Endothelial cell of umbilical vein (primary cell): ENCODE data around the gene KCNMB4. TPM values are rescaled to one million over a fixed set of nuclear protein-coding genes. Genes with fewer than 3 reads are reported as not detected.

Source experiments
- BruUV-seq: library from RNA; stranded (reverse); fragments of 400-500 nt; replicated peaks from 2 replicates; lab custom pipeline; 2021; lab: Mats Ljungman, UMichigan
- CTCF ChIA-PET: fragments of 300-600, 350-600 bp; sonication (Branson Sonifier 250); formaldehyde crosslinking; loops from one replicate; lab custom pipeline; 2021; ENCODE audit warnings: antibody characterized with exemption, inconsistent platforms; lab: Charles Lee
- POLR2A ChIA-PET: fragments of 300-600, 350-600 bp; sonication (Branson Sonifier 250); formaldehyde crosslinking; loops from one replicate; lab custom pipeline; 2021; ENCODE audit warnings: antibody characterized with exemption, inconsistent platforms; lab: Charles Lee
- DNase-seq: peaks from one replicate; pipeline ENCODE4 v3.0.0-alpha.2; 2011; ENCODE audit warnings: low read depth, low spot score
- FAIRE-seq: peaks from 2 replicates; lab custom pipeline; 2011; peaks lifted over from hg19 to GRCh38; lab: Jason Lieb, UNC
- H2AFZ ChIP-seq: 2 replicates; pipeline ENCODE4 v1.6.0; 2012; ENCODE audit warnings: low read depth, low read length, control low read depth, inconsistent platforms
- H3K27ac ChIP-seq: 2 replicates; pipeline ENCODE4 v1.5.1; 2011; ENCODE audit warnings: low read depth, mild to moderate bottlenecking, control low read depth, low read length, moderate library complexity; ENCODE audit not compliant: insufficient read depth
- H3K27me3 ChIP-seq, 2 experiments: 2 replicates each; pipeline versions ENCODE4 v1.6.0 to v1.6.1; 2011; ENCODE audit warnings: low read length in 2 of 2, mixed read lengths in 1 of 2; ENCODE audit not compliant: control insufficient read depth in 2 of 2, insufficient read depth in 2 of 2
- H3K36me3 ChIP-seq, 2 experiments: 2 replicates in 1 of 2; 3 replicates in 1 of 2; pipeline ENCODE4 v1.5.1; 2011; ENCODE audit warnings: low read length in 2 of 2, mild to moderate bottlenecking in 1 of 2, moderate library complexity in 1 of 2; ENCODE audit not compliant: control insufficient read depth in 2 of 2, insufficient read depth in 2 of 2; ENCODE audit errors: extremely low read depth in 1 of 2
- H3K4me1 ChIP-seq: 3 replicates; pipeline ENCODE4 v1.5.1; 2011; ENCODE audit warnings: mild to moderate bottlenecking, low read length; ENCODE audit not compliant: control insufficient read depth, insufficient read depth; ENCODE audit errors: extremely low read depth
- H3K4me2 ChIP-seq: 2 replicates; pipeline ENCODE4 v1.6.1; 2011; ENCODE audit warnings: low read length, control low read depth, mixed read lengths; ENCODE audit not compliant: insufficient read depth
- H3K4me3 ChIP-seq, 3 experiments: fragments of 200-600 bp in 1 of 3; sonication (generic), shearing (Covaris generic) in 1 of 3; replicated peaks in 1 of 3; 2 replicates each; pipeline ENCODE4 v1.5.1; 2011 to 2016; ENCODE audit warnings: control low read depth in 3 of 3, low read length in 3 of 3, mild to moderate bottlenecking in 2 of 3, inconsistent platforms in 1 of 3, low read depth in 1 of 3, moderate library complexity in 1 of 3; ENCODE audit not compliant: insufficient read depth in 1 of 3
- H3K79me2 ChIP-seq: 2 replicates; pipeline ENCODE4 v1.6.0; 2012; ENCODE audit warnings: low read length, inconsistent platforms; ENCODE audit not compliant: control insufficient read depth, insufficient read depth
- H3K9ac ChIP-seq: replicated peaks from 2 replicates; pipeline ENCODE3; 2011; ENCODE audit warnings: low read length, control low read depth; ENCODE audit not compliant: insufficient read depth; ENCODE audit errors: extremely low read depth
- H3K9me1 ChIP-seq: replicated peaks from 3 replicates; pipeline ENCODE4 v1.6.0; 2011; ENCODE audit warnings: mild to moderate bottlenecking, low read length; ENCODE audit not compliant: control insufficient read depth, insufficient read depth; ENCODE audit errors: extremely low read depth
- H3K9me3 ChIP-seq: replicated peaks from 2 replicates; pipeline ENCODE4 v1.5.1; 2012; ENCODE audit warnings: low read length, inconsistent platforms; ENCODE audit not compliant: control insufficient read depth, insufficient read depth
- H4K20me1 ChIP-seq: replicated peaks from 2 replicates; pipeline ENCODE3; 2011; ENCODE audit warnings: mild to moderate bottlenecking, low read length; ENCODE audit not compliant: control insufficient read depth, insufficient read depth; ENCODE audit errors: extremely low read depth
- CTCF ChIP-seq, 2 donors: IDR thresholded peaks; 1 replicate in 1 of 2; 2 replicates in 1 of 2; pipeline ENCODE4 v1.5.1; 2011; ENCODE audit warnings: low read length in 2 of 2, mild to moderate bottlenecking in 2 of 2, moderate library complexity in 2 of 2, control low read depth in 1 of 2, inconsistent platforms in 1 of 2, low read depth in 1 of 2; ENCODE audit not compliant: insufficient read depth in 1 of 2; ENCODE audit errors: extremely low read depth in 1 of 2
- EZH2 ChIP-seq: IDR thresholded peaks from 2 replicates; pipeline ENCODE4 v1.6.1; 2012; ENCODE audit warnings: borderline replicate concordance, low read depth, mild to moderate bottlenecking, moderate library complexity, low read length, inconsistent platforms; ENCODE audit not compliant: severe bottlenecking
- FOS ChIP-seq: IDR thresholded peaks from 2 replicates; pipeline ENCODE4 v1.6.1; 2011; ENCODE audit warnings: mild to moderate bottlenecking, low read length, moderate library complexity, borderline replicate concordance; ENCODE audit not compliant: insufficient read depth
- GATA2 ChIP-seq: IDR thresholded peaks from 2 replicates; pipeline ENCODE4 v1.7.0; 2011; ENCODE audit warnings: low read depth, mild to moderate bottlenecking, moderate library complexity, mixed read lengths, low read length; ENCODE audit not compliant: insufficient read length, insufficient read depth
- JUN ChIP-seq: IDR thresholded peaks from 2 replicates; pipeline ENCODE4 v1.6.1; 2011; ENCODE audit warnings: borderline replicate concordance, low read depth; ENCODE audit not compliant: insufficient read length, insufficient read depth
- MAX ChIP-seq: IDR thresholded peaks from 2 replicates; pipeline ENCODE4 v1.6.1; 2011; ENCODE audit not compliant: insufficient read depth, insufficient read length
- MYC ChIP-seq: IDR thresholded peaks from one replicate; pipeline ENCODE4 v1.6.1; 2011; ENCODE audit warnings: mild to moderate bottlenecking, low read depth, low read length
- POLR2A ChIP-seq: IDR thresholded peaks from 2 replicates; pipeline ENCODE4 v1.6.1; 2012; ENCODE audit warnings: low read depth, mild to moderate bottlenecking, control low read depth, low read length
- POLR2AphosphoS5 ChIP-seq: IDR thresholded peaks from 2 replicates; pipeline ENCODE4 v1.6.1; 2012; ENCODE audit warnings: low read depth, mild to moderate bottlenecking, control low read depth, low read length, moderate library complexity; ENCODE audit not compliant: insufficient read depth
- dilution Hi-C: fragments of 300-500 bp; cut with MboI; formaldehyde crosslinking; loops from one replicate; pipeline ENCODE4 v1.15.0; 2019; ENCODE audit warnings: low sequenced_read_pairs; ENCODE audit not compliant: extremely low pct_ligation_motif_present
- intact Hi-C: fragments of 100-400 bp; cut with micrococcal nuclease; formaldehyde crosslinking; loops from one replicate; pipeline ENCODE4 v1.10.0; 2022
- polyA plus RNA-seq, 4 experiments: library from polyadenylated mRNA; depleted of rRNA in 3 of 4; stranded (reverse) in 3 of 4; unstranded in 1 of 4; fragments of >200 nt; gene quantifications; 2 replicates each; pipeline versions ENCODE4 v1.2.1 to v1.2.3, GENCODE V29; 2011 to 2012; ENCODE audit warnings: missing spikeins in 1 of 4
- total RNA-seq: library from RNA; stranded (reverse); gene quantifications from 2 replicates; pipeline ENCODE4 v1.2.3, GENCODE V29; 2021

The KCNMB4 gene
- total and polyA plus RNA-seq, 2 donors (not counting 3 experiments of a cell fraction or from before 2014, with no cell fraction given): 0.97 to 2.0 TPM

GRCh38 chr12:70329728-70330127 lies 36.4 kb upstream of the KCNMB4 start:
- POLR2A ChIA-PET: no interaction called here
- H3K4me2 ChIP-seq: no peak overlapping the region
- no peak overlapping the region for H3K27ac ChIP-seq
- TF ChIP-seq JUN: no peak
- TF ChIP-seq MYC: no peak
- TF ChIP-seq CTCF (IDR thresholded peaks at IDR 0.05; ENCODE audit: extremely low read depth in 1 of 2, insufficient read depth in 1 of 2, low read depth in 1 of 2, low read length in 2 of 2): no peak
- no peak for TF ChIP-seq GATA2
- no peak for TF ChIP-seq EZH2
- TF ChIP-seq POLR2A: no peak
- TF ChIP-seq FOS: no peak
- no peak for TF ChIP-seq POLR2AphosphoS5
- TF ChIP-seq MAX: no peak
- no peak overlapping the region for H3K9ac ChIP-seq
- CTCF ChIA-PET: interaction anchor here (1.4 to 1.5 kb wide), 2 partner anchors 9 to 429 kb away, joined by 3 to 4 read pairs; no protein-coding TSS in a partner anchor
- no TSS peak for BruUV-seq
- FAIRE-seq: no peak
- H4K20me1 ChIP-seq: peaks cover 6% of the 10 kb centered on the region
- no peaks in the 10 kb centered on the region for H3K27me3 ChIP-seq
- H3K9me1 ChIP-seq: no peaks in the 10 kb centered on the region
- intact Hi-C loops: loop anchor here (10.0 kb wide), 1 partner anchor 285 kb away; no protein-coding TSS in a partner anchor
- no peak overlapping the region for H2AFZ ChIP-seq
- H3K79me2 ChIP-seq: peaks cover 10% of the 10 kb centered on the region
- H3K36me3 ChIP-seq: peaks cover 0 to 3% of the 10 kb centered on the region in 2 experiments
- H3K4me3 ChIP-seq: no peak overlapping the region
- no peak for DNase-seq
- H3K4me1 ChIP-seq: peaks cover 5% of the 10 kb centered on the region
- H3K9me3 ChIP-seq: no peaks in the 10 kb centered on the region
- dilution Hi-C loops: no loop called here
